ENCODE measurements around the gene PNMA6F. TPM values are rescaled to one million over a fixed set of nuclear protein-coding genes. Genes with fewer than 3 reads are reported as not detected.

The PNMA6F gene
- total RNA-seq, 1 donor from 2014 or later: not detected

DNA sequence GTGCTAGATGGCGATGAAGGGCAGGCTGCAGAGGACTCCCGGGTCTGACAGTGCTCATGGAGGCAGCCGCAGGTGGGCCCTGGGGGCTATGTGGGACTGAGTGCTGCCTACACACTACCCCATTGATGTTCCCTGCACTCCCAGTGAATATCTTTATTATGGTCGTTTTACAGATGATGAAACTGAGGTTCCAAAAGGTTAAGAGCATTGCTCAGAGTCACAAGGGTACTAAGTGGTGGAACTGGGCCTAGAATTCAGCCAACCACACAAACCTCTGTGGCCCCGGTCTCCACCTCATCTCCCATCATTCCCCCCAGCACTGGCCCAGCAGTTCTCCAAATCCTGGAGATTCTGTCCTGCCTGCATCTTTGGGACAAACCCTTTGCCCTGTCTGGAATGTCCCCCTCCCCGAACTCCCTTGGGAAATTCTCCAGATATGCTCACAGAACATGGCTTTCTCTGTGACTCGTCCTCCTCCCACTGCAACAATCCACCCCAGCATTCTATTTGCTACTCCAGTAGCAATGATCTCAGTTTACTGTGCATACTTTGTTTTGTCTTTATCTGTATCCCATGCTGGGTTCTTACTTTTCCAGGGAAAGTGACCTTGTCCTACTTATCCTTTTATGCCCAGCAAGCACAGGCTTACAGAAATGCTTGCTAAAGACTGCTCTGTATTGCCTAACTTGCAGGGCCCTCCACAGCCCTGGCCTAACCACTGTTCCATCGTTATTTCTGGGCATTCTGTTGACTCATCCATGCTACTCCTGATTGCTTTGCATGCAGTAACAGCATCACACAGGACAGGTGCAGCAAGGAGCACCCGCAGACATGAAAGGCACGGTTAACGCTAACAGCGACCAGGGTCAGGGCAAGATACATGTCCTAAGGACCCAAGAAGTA, 14.0 kb downstream of the PNMA6F start:
- Mint-ChIP-seq H3K4me1 (ENCODE audit: low read depth, unreplicated experiment) (peaks cover 13% of the 10 kb centered on the region), H3K27ac (ENCODE audit: unreplicated experiment) (peak overlapping the region; percentile 26), H3K27me3 (ENCODE audit: low read depth, unreplicated experiment) (peaks cover 18% of the 10 kb centered on the region), H3K4me3 (ENCODE audit: unreplicated experiment) (no peak overlapping the region), H3K36me3 (ENCODE audit: low read depth, unreplicated experiment) (no peaks in the 10 kb centered on the region), H3K9me3 (ENCODE audit: unreplicated experiment) (peaks cover 6% of the 10 kb centered on the region)
- H3K4me3 ChIP-seq (ENCODE audit: insufficient read depth, low read depth, low read length): no peak overlapping the region
- H3K4me2 ChIP-seq (ENCODE audit: low read length): no peak overlapping the region
- no peak overlapping the region for H2AFZ ChIP-seq (ENCODE audit: low read depth, low read length)
- no peak overlapping the region for H3K27ac ChIP-seq (ENCODE audit: low read depth, low read length)
- H3K79me2 ChIP-seq (ENCODE audit: insufficient read depth, low read length): no peaks in the 10 kb centered on the region
- DNase-seq (ENCODE audit: low read depth) (no peak), FAIRE-seq (no peak)
- TF ChIP-seq, protein P1, sequence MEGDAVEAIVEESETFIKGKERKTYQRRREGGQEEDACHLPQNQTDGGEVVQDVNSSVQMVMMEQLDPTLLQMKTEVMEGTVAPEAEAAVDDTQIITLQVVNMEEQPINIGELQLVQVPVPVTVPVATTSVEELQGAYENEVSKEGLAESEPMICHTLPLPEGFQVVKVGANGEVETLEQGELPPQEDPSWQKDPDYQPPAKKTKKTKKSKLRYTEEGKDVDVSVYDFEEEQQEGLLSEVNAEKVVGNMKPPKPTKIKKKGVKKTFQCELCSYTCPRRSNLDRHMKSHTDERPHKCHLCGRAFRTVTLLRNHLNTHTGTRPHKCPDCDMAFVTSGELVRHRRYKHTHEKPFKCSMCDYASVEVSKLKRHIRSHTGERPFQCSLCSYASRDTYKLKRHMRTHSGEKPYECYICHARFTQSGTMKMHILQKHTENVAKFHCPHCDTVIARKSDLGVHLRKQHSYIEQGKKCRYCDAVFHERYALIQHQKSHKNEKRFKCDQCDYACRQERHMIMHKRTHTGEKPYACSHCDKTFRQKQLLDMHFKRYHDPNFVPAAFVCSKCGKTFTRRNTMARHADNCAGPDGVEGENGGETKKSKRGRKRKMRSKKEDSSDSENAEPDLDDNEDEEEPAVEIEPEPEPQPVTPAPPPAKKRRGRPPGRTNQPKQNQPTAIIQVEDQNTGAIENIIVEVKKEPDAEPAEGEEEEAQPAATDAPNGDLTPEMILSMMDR (IDR thresholded peaks at IDR 0.05; ENCODE audit: insufficient read depth, low read depth, low read length): no peak
- TF ChIP-seq EZH2 (IDR thresholded peaks at IDR 0.05; ENCODE audit: insufficient read depth, low read length): no peak
- H4K20me1 ChIP-seq (ENCODE audit: insufficient read depth, low read length): no peaks in the 10 kb centered on the region
- no peak overlapping the region for H3K9ac ChIP-seq (ENCODE audit: low read length)
- no peaks in the 10 kb centered on the region for H3K4me1 ChIP-seq (ENCODE audit: insufficient read depth, low read length)
- H3K27me3 ChIP-seq (ENCODE audit: insufficient read depth, low read length): no peaks in the 10 kb centered on the region
- no peaks in the 10 kb centered on the region for H3K9me3 ChIP-seq (ENCODE audit: insufficient read depth, low read depth, low read length)
- H3K36me3 ChIP-seq (ENCODE audit: insufficient read depth, low read length): no peaks in the 10 kb centered on the region

DNA sequence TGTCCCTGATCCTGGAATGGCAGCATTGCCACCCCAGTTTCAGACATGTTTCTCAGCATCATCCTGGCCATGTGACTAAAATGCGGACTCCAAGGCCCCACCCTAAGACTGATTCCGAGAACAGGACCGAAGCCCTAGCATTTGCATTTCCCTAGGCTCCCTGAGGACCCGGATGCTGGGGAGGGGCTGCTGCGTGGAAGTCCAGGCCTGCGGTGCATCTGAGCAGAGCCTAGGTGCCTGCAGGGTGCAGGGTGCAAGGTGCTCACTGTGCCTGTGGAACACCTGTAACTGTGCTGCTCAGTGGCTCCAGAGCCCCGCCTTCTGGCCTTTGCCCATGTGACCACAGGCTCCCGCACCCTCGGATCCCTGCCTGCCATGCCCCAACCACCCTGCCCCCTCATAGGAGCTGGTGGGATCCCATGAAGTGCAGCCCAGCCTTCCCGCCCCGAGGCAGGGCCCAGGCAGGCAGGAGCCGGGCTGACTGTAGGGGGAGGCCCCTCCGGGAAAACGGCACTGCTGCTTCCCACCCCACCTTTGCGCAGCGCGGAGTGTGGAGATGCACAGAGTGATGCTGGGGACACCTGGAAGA, 14.9 kb downstream of the PNMA6F start:
- DNase-seq (ENCODE audit: low read depth): no peak
- H3K27ac Mint-ChIP-seq (ENCODE audit: unreplicated experiment): no peak overlapping the region
- Histone ChIP-seq H4K20me1 (ENCODE audit: insufficient read depth, low read length) (no peaks in the 10 kb centered on the region), H3K9ac (ENCODE audit: low read length) (no peak overlapping the region), H3K4me3 (ENCODE audit: insufficient read depth, low read depth, low read length) (no peak overlapping the region), H2AFZ (ENCODE audit: low read depth, low read length) (no peak overlapping the region), H3K4me2 (ENCODE audit: low read length) (no peak overlapping the region), H3K27me3 (ENCODE audit: insufficient read depth, low read length) (no peaks in the 10 kb centered on the region), H3K4me1 (ENCODE audit: insufficient read depth, low read length) (no peaks in the 10 kb centered on the region), H3K27ac (ENCODE audit: low read depth, low read length) (no peak overlapping the region), H3K36me3 (ENCODE audit: insufficient read depth, low read length) (no peaks in the 10 kb centered on the region), H3K79me2 (ENCODE audit: insufficient read depth, low read length) (no peaks in the 10 kb centered on the region), H3K9me3 (ENCODE audit: insufficient read depth, low read depth, low read length) (no peaks in the 10 kb centered on the region)
- no peak for FAIRE-seq
- peaks cover 13% of the 10 kb centered on the region for H3K4me1 Mint-ChIP-seq (ENCODE audit: low read depth, unreplicated experiment)
- no peak overlapping the region for H3K4me3 Mint-ChIP-seq (ENCODE audit: unreplicated experiment)
- TF ChIP-seq, protein P1 (IDR thresholded peaks at IDR 0.05; ENCODE audit: insufficient read depth, low read depth, low read length): no peak
- TF ChIP-seq EZH2 (IDR thresholded peaks at IDR 0.05; ENCODE audit: insufficient read depth, low read length): no peak
- H3K36me3 Mint-ChIP-seq (ENCODE audit: low read depth, unreplicated experiment): no peaks in the 10 kb centered on the region
- peaks cover 6% of the 10 kb centered on the region for H3K9me3 Mint-ChIP-seq (ENCODE audit: unreplicated experiment)
- peaks cover 18% of the 10 kb centered on the region for H3K27me3 Mint-ChIP-seq (ENCODE audit: low read depth, unreplicated experiment)

All from astrocyte (in vitro differentiated cells and primary cell).